ENCODE data around the gene MTHFSD. TPM values are rescaled to one million over a fixed set of nuclear protein-coding genes. Genes with fewer than 3 reads are reported as not detected.

Gene MTHFSD
- total RNA-seq, 6 donors from 2014 or later: 13.8 to 39.8 (median 22.0) TPM

DNA sequence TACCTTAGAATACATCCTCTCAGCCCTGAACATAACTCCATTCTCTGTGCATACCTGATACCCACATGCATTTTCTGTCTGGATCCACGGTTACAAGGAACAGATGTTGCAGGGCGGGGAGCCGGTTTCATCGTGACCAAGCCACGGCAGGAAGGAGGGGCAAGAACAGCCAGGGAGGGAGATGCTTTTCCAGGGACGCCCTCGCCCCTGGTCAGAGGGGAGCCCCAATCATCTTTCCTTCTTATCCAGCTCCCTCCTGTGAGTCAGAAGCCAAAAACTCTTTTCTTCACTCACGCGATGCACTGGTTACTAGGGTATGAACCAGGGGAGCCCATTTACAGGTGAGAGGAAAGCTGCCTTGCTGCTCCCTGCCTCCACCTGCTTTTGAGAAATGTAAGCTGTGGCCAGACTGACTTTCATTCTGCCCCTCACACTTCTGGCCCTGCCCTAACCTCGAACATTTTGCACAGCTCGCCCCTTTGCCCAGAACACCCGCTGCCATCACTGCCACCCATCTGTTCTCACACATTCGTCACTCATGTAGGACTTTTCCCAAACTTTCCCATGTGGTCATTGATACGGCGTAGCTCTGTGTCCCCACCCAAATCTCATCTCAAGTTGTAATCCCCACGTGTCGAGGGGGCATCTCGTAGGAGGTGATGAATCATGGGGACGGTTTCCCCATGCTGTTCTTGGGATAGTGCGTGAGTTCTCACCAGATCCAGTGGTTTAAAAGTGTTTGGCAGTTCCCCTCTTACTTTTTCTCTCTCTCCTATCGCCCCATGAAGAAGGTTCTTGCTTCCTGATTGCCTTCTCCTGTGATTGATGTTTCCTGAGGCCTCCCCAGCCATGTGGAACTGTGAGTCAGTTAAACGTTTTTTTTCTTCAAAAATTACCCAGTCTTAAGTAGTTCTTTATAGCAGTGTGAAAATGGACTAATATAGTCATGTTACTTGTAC, 43.9 kb upstream of the MTHFSD start:
- TF ChIP-seq POLR2A (IDR thresholded peaks at IDR 0.05) (no peak), POLR2AphosphoS5 (IDR thresholded peaks at IDR 0.05) (no peak), EP300 (IDR thresholded peaks at IDR 0.05) (no peak)
- TF ChIP-seq, protein P1, sequence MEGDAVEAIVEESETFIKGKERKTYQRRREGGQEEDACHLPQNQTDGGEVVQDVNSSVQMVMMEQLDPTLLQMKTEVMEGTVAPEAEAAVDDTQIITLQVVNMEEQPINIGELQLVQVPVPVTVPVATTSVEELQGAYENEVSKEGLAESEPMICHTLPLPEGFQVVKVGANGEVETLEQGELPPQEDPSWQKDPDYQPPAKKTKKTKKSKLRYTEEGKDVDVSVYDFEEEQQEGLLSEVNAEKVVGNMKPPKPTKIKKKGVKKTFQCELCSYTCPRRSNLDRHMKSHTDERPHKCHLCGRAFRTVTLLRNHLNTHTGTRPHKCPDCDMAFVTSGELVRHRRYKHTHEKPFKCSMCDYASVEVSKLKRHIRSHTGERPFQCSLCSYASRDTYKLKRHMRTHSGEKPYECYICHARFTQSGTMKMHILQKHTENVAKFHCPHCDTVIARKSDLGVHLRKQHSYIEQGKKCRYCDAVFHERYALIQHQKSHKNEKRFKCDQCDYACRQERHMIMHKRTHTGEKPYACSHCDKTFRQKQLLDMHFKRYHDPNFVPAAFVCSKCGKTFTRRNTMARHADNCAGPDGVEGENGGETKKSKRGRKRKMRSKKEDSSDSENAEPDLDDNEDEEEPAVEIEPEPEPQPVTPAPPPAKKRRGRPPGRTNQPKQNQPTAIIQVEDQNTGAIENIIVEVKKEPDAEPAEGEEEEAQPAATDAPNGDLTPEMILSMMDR (IDR thresholded peaks at IDR 0.05): no peak
- Histone ChIP-seq H3K27ac (no peak overlapping the region), H3K4me1 (no peaks in the 10 kb centered on the region), H3K27me3 (no peaks in the 10 kb centered on the region), H3K9me3 (no peaks in the 10 kb centered on the region), H3K36me3 (no peaks in the 10 kb centered on the region), H3K4me3 (no peak overlapping the region)
- 52 to 54% methylated on average over 22 of the region's 22 CpGs for WGBS, 2 donors
- no peak for ATAC-seq (ENCODE audit: low FRiP score in 2 of 2)
- no peak for DNase-seq

GRCh38 chr16:86597880-86598606, 43.0 kb upstream of the MTHFSD start:
- no peaks in the 10 kb centered on the region for H3K4me1 ChIP-seq
- TF ChIP-seq, protein P1 (IDR thresholded peaks at IDR 0.05): no peak
- TF ChIP-seq EP300 (IDR thresholded peaks at IDR 0.05): no peak
- TF ChIP-seq POLR2AphosphoS5 (IDR thresholded peaks at IDR 0.05): no peak
- no peak for TF ChIP-seq POLR2A (IDR thresholded peaks at IDR 0.05)
- H3K9me3 ChIP-seq: no peaks in the 10 kb centered on the region
- WGBS, 2 donors: 46 to 48% methylated on average over 7 of the region's 7 CpGs
- no peak overlapping the region for H3K27ac ChIP-seq
- peaks cover 0 to 6% (median 0%) of the 10 kb centered on the region in 4 donors for H3K27me3 ChIP-seq
- ATAC-seq (ENCODE audit: low FRiP score in 2 of 2): no peak
- no peak overlapping the region for H3K4me3 ChIP-seq
- H3K36me3 ChIP-seq: no peaks in the 10 kb centered on the region
- no peak for DNase-seq

- H3K4me3 ChIP-seq: no peak overlapping the region
- no peak for ATAC-seq (ENCODE audit: low FRiP score in 2 of 2)
- TF ChIP-seq POLR2AphosphoS5 (IDR thresholded peaks at IDR 0.05): no peak
- TF ChIP-seq POLR2A (IDR thresholded peaks at IDR 0.05): no peak
- TF ChIP-seq, protein P1 (IDR thresholded peaks at IDR 0.05): no peak
- TF ChIP-seq EP300 (IDR thresholded peaks at IDR 0.05): no peak
Measured at GRCh38 chr16:86597126-86597879, 42.3 kb upstream of the MTHFSD start.

DNA sequence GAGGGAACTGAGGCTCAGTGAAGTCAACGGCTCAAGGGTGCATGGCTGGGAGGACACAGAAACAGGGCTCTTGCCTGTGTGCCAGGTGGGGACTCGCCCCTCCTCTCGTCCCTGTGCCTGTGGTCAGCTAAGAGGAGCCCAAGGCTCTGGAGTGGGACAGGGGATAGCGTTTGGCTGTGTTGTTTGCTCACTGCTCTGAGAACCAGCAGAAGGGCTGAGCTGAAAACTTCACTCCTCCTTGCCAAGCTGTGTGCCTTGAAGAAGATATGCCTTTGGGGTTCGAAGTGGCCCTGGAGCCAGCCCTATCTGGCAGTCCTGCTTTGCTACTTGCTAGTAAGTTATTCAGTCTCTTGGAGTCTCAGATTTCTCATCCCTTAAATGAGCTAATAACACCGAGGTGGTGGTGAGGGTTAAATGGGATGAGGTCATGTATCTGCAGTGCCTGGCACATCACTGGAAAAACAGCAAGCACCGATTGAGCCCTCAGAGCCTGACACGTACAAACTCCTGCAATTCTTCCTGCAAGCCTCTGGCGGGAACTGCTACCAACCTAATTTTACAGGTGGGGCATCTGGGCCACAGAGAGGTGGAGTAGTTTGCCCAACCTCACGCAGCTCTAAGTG, 41.1 kb upstream of the MTHFSD start:
- ATAC-seq (ENCODE audit: low FRiP score in 2 of 2): no peak
- Histone ChIP-seq H3K36me3 (no peaks in the 10 kb centered on the region), H3K27me3 (peaks cover 0 to 9% (median 0%) of the 10 kb centered on the region in 4 donors), H3K27ac (no peak overlapping the region), H3K4me3 (no peak overlapping the region), H3K4me1 (no peaks in the 10 kb centered on the region), H3K9me3 (no peaks in the 10 kb centered on the region)
- whole genome bisulfite sequencing, 2 donors: 74 to 80% methylated on average over 6 to 10 of the region's 10 CpGs
- DNase-seq: no peak
- no peak for TF ChIP-seq POLR2A (IDR thresholded peaks at IDR 0.05)
- TF ChIP-seq POLR2AphosphoS5 (IDR thresholded peaks at IDR 0.05): no peak
- TF ChIP-seq, protein P1 (IDR thresholded peaks at IDR 0.05): no peak
- no peak for TF ChIP-seq EP300 (IDR thresholded peaks at IDR 0.05)

More at GRCh38 chr16:86597126-86597879, 42.3 kb upstream of the MTHFSD start:
- 84 to 89% methylated on average over 18 of the region's 18 CpGs for WGBS, 2 donors
- Histone ChIP-seq H3K27me3 (peaks cover 0 to 9% (median 0%) of the 10 kb centered on the region in 4 donors), H3K36me3 (no peaks in the 10 kb centered on the region), H3K9me3 (no peaks in the 10 kb centered on the region), H3K4me1 (no peaks in the 10 kb centered on the region), H3K27ac (no peak overlapping the region)
- DNase-seq: no peak
